HUDEP-2 (cell line): ENCODE results near the gene SCAI.
"Not testable (repeated sequence)": the region's sequence is repeated elsewhere in the genome, so short reads cannot be mapped to it uniquely, and the experiment has no call there.

ENCODE experiments used
- DNase-seq, 76 experiments: peaks; one replicate each; lab custom pipeline; 2025; ENCODE audit not compliant: unreplicated experiment in 76 of 76; lab: John Stamatoyannopoulos, UW

SCAI gene

DNA sequence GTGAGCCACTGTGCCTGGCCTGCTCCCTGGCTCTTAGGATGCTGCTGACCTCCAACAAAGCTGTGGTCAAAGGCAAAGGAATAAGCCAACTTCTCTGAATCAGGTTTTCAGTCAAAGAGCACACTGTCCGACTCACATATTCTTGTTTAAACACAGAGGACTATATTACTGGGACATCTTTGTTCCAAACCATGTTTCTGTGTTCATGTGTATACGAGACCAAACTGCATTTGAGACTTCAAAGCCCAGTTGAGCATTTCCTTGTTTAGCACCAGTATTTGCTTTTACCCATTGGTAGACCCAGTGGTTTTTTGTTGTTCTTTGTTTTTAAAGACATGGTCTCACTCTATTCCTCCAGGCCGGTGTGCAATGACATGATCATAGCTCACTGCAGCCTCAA, 100.2 kb downstream of the SCAI start:
- no peak for DNase-seq

DNA sequence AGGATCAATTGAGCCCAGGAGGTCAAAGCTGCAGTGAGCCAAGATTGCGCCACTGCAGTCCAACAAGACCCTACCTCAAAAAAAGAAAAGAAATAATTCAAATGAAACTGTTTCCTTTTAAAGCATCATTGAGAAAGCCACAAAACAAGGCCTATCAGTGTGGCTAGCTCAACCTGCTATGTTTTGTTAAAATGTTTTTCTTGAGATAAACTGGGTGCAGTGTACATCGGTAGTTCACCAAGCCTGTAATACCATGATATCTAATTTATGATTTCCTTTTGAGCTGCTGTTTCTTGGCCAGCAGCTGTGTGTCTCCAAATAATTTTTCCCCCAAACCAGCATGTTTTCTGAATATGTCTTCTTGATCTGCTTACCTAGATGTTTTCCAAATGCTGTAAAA, 105.2 kb downstream of the SCAI start:
- peak in 4 of 76 experiments; percentile 1 to 13 (median 5) for DNase-seq

DNA sequence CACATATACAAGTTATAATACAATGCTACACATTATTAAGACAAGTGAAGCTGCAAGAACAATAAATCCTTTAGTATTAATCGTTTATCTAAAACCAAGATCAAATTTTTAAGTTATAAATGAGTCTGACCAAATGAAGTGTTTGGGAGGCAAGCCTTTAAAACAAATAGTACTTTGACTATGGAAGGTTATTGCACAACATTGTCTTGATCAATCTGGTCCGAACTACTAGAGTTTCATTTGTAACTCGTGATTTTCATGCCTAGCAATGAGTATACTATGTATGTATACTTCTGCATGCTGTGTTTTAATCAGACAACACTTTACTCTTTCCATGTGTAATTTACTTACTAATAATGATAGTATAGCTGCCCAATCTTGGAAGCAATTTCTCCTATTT, 115.3 kb downstream of the SCAI start:
- no peak for DNase-seq

DNA sequence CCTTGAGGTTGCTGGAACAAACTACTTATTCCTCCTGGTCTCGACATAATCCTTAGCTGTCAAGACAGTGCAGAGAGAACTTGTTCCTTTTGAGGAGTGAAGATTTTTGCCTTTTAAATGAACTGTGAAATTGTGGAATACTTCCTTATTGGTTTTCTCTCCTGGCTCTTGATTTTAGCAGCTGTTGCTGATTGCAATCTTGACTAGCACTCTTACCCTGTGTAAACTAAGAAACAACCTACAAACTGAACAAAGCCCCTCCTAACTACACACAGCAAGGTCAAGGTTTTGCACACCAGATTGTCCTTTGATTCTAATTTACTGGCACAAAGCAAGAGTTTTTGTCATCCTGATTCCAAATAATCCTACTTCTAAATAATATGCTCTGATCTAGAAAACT, 118.4 kb downstream of the SCAI start:
- DNase-seq, result no peak

DNA sequence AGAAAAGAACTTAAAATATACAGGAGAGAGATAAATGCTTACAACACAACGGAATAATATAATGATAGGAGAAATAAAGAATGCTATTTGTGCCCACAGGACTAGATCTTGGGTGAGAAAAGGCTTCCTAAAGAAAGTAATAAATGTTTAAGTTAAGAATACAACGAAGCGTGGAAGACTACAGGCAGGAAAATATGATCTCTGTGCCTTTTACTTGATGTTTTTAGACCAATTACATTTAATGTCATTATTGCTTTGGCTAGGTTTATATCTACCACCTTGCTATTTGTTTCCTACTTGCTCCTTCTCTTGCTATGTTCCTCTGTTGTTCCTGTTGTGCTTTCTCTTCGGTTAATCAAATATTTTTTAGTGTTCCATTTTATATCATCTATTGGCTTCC, 122.3 kb downstream of the SCAI start:
- no peak for DNase-seq

DNA sequence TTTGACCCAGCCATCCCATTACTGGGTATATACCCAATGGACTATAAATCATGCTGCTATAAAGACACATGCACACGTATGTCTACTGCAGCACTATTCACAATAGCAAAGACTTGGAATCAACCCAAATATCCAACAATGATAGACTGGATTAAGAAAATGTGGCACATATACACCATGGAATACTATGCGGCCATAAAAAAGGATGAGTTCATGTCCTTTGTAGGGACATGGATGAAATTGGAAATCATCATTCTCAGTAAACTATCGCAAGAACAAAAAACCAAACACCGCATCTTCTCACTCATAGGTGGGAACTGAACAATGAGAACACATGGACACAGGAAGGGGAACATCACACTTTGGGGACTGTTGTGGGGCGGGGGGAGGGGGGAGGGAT, 127.7 kb downstream of the SCAI start:
- DNase-seq, result not testable (repeated sequence)

DNA sequence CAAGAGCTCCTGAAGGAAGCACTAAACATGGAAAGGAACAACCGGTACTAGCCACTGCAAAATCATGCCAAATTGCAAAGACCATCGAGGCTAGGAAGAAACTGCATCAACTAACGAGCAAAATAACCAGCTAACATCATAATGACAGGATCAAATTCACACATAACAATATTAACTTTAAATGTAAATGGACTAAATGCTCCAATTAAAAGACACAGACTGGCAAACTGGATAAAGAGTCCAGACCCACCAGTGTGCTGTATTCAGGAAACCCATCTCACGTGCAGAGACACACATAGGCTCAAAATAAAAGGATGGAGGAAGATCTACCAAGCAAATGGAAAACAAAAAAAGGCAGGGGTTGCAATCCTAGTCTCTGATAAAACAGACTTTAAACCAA, 131.3 kb downstream of the SCAI start:
- DNase-seq, result not testable (repeated sequence)

DNA sequence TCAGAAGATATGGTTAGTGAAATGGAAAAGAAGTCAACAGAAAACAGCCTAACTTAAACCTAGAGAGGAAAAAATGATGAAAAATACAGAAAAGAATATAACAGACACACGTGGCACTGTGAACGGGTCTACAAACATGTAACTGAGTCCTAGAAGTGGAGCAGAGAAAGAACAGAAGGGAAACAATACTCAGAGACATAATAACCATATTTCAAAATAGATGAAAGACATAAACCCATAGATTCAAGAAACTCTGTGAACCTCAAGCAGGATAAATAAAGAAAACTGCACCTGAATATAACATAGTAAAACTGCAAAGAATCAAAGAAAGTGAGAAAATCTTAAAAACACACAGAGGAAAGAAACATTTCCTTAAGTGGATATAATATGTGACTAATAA, 134.7 kb downstream of the SCAI start:
- DNase-seq, result no peak

DNA sequence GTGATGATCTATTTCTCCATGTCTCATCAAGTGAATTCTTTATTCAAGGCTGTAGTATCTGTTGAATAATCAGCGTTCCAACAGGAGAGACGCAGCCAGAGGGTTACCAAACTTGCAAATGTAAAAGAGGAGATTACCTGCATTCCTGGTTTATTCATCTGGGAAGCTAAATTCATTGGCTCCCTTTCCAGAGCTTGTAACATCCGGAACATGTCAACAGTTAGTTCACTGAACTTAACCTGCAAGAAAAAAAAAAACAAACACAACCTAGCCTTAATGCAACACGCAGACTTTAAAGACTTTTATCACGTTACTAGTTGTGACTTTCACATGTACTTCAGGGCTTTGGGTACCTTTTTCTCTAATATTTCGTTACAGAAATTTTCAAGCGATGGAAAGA, 140.0 kb downstream of the SCAI start:
- DNase-seq, result no peak

DNA sequence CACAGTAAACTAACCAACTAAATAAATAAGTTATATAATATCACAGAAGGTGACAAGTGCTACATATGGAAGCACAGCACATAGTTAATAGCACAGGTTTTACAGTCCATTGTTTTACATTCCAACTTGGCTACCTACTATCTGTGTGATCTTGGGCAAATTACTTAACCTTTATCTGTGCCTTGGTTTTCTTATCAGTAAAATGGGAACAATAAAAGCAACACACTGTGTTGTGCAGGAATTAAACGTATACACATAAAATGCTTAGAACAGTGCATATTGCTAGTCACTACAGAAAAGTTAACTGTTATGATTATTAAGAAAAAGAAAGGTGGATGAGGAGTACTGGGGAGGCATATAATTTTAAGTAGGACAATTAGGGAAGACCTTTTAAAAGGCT, 159.6 kb downstream of the SCAI start:
- DNase-seq, result no peak

DNA sequence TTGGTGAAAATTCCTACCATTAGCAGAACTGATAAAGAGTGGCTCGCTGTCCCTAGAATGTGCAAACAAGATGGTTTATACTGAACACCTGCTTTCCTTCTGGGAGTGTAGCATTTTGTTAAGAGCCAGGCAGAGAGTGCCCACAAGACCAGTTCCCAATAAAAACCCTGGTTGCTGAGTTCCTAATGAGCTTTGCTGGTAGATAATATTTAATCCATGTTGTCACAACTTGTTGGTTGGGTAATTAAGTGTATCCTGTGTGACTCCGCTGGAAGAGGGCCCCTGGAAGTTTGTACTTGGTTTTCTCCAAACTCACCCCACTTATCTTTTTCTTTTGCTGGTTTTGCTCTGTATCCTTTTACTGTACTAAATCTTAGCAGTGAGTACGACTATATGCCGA, 162.9 kb downstream of the SCAI start:
- DNase-seq, result no peak

DNA sequence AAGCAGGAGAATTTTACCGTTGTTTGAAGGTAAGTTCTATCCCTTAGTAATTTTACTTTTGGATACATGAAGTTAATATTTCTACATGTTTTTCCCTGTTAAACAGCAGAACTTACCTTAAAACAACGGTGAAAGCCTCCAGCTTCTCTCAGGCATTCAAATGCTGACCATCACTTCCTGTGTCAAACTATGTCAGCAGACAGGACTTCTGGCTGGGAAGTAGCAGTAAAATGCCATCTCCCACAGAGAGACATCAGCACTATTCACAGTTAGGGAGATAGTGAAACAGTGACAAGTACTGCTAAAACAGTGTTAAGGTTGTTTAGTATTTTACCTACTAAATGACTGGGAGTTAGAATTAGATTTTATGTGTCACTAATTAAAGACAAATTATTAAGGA, 168.2 kb downstream of the SCAI start:
- DNase-seq, result no peak

DNA sequence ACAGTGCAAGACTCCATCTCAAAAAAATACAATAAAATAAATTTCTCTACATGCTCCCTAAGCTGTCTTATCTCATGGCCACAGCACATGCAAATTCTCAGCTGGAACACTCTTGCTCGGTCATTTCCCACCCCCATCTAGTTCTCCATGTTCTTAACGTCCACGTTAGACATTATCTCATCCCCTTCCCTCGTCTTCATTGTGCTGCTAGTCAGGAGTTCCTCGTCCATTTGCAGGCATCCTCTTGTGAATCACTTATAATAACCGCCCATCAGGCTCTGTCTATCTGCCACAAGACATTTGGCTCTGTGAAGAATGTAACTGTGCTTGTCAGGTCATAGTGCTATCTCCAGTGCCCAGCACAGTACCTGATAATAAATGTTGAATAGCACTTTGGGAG, 169.5 kb downstream of the SCAI start:
- peak in 71 of 76 experiments; percentile 7 to 85 (median 55) for DNase-seq

DNA sequence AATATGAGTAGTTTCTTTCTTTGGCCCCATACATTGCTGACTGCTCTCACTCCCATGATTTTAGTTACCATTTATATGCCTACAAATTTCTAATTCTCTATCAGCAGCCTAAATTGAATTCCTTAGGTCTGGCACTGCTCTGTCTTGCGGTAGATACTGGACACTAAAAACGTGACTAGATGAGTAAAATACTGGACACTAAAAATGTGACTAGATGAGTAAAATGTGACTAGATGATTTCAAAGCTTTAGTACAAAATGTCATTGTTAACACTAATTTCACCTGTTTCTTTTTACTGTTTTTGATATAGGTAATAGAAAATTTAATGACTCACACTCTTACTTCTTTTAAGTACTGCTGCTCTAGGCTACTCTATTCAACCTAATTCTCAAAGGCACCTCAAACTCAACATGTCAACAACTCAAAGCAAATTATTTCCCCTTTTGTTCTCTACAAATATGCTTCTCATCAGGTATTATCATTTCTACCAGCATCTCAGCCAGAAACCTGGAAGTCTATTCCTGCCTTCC, 171.0 kb downstream of the SCAI start:
- no peak for DNase-seq

DNA sequence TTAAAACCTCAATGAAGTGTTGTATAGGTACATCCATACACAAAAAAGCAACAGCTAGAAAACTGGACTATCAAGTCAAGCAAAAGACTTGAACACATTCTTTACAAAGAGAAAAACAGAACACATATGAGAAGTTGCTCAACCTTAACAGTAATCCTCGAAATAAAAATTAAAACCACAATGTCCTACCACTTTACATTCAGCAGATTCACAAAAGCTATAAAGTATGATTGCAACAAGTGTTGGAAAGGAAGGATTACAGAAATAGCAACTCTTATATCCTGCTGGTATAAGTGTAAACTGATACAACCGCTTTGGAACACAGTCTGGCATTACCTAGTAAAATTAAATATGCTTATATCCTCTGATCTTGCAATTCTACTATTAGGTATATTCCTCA, 173.9 kb downstream of the SCAI start:
- DNase-seq, result no peak

DNA sequence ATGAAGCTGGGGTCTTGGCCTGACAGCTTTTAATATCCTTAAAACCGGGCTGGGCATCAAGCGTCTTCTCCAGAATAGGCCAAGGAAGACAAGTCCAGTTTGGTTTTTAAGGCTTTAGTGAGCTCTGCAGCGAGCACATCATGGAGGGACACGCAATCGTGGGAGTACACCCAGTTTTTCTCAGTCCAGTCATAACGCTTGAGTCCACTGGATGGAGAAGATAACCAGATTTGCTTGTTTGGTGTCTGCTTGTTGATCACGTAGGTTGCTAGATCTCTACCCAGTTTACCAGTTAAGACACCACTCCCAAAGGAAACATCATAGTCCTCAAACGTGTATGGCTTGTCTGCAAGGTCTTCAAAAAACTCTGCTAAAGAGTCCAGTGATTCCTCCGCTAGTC, 175.1 kb downstream of the SCAI start:
- peak in 1 of 76 experiments; percentile 5 for DNase-seq

DNA sequence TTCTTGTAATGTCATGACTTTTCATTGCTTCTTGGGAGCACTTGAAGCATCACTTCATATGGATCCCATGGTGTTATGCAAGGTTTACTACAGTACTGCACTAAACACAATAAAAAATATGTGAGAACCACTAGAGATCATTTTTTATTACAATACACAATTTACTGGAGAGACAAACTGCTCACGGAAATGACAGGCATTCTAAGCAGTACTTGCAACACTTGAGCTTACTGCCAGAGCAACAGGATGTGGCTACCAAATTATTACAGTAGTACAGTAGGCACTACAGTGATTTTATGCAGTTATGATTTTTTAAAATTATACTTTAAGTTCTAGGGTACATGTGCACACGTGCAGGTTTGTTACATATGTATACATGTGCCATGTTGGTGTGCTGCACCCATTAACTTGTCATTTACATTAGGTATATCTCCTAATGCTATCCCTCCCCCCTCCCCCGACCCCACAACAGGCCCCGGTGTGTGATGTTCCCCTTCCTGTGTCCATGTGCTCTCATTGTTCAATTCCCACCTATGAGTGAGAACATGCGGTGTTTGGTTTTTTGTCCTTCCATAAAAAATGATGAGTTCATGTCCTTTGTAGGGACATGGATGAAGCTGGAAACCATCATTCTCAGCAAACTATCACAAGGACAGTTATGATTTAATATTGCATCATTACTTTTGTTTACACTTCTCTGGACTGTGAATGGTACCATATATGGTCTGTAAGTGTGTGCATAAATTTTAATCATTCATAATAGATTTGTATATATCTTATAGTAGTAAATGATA, 177.4 kb downstream of the SCAI start:
- not testable (repeated sequence) for DNase-seq

DNA sequence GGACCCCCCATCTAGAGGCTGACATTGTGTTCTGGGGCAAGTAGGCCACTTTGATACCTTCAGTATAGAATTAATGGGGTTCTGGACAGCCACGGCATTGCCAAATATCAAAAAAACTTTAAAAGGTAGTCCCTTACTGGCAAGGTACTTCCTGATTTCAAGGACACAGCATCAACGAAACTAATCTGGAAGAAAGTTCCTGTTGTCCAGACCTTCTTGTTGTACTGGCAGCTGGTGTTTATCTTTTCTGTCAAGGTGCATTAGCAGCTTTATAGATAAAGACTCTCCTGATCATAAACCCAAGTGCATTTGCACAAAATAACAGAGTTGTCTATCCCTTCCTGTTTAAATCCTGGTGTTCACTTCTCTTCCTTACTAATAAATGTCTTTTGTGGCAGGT, 178.7 kb downstream of the SCAI start:
- DNase-seq, result peak in 21 of 76 experiments; percentile 1 to 68 (median 25)

DNA sequence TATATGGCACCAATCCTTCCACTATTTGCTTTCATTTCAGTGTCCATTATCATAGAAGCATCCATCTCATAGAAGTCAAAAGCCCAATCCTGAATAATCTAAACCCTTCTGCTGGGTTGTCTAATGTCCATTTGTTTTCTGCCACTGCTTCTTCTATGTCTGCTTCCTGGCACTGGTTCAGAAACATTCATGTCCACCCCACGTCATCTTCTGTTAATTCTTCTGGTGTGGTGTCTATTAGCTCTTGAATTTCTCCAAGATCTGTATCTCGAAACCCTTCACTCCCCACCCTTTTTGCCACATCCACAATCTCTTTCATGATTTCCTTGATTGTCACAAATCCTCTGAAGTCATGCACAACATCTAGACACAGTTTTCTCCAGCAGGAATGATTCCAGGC, 179.3 kb downstream of the SCAI start:
- no peak for DNase-seq

DNA sequence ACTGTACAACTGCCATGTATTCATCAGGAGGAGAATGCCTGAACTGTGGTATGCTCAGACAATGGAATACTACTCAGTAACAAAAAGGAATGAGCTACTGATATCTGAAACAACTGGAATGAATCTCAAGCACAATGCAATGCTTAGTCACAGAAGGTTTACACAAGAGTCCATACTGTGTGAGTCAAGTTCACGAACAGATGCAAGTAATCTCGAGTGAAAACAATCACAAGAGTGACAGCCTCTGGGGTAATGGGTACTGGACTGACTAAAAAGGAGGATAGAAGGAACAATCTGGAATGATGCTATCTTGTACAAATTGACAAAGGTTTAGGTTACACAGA, 182.9 kb downstream of the SCAI start:
- no peak for DNase-seq

DNA sequence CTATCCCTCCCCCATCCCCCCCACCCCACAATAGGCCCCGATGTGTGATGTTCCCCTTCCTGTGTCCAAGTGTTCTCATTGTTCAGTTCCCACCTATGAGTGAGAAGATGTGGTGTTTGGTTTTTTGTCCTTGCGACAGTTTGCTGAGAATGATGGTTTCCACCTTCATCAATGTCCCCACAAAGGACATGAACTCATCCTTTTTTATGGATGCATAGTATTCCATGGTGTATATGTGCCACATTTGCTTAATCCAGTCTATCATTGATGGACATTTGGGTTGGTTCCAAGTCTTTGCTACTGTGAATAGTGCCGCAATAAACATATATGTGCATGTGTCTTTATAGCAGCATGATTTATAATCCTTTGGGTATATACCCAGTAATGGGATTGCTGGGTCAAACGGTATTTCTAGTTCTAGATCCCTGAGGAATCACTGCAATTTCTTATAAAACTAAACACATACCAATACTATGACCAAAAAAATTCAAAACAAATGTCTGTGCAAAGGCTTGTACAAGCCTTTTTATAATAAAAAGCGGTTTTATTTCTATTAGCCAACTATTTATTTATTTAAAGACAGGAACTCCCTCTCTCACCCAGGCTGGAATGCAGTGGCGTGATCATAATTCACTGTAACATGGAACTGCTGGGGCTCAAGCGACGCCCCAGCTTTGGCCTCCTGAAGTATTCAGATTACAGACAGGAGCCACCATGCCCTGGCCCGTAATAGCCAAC, 183.5 kb downstream of the SCAI start:
- not testable (repeated sequence) for DNase-seq

DNA sequence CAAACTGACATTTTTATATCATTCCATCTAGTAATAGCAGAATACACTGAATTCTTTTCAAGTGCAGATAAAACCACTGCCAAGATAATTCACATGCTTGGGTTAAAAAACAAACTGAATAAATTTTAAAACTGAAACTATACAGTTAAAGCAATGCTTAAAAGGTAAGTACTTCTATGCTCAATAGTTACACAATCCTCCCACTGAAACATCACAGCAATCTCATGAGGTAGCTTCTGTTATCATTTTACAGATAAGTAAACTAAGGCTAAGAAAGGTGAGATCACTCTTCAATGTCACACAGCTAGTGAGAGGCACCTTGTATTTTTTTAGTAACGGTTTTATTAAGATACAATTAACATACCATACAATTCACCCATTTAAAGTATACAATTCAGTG, 189.1 kb downstream of the SCAI start:
- no peak for DNase-seq
